ENCODE data around the gene GPN3.
"Not testable (repeated sequence)": the region's sequence is repeated elsewhere in the genome, so short reads cannot be mapped to it uniquely, and the experiment has no call there.

GPN3 gene

DNA sequence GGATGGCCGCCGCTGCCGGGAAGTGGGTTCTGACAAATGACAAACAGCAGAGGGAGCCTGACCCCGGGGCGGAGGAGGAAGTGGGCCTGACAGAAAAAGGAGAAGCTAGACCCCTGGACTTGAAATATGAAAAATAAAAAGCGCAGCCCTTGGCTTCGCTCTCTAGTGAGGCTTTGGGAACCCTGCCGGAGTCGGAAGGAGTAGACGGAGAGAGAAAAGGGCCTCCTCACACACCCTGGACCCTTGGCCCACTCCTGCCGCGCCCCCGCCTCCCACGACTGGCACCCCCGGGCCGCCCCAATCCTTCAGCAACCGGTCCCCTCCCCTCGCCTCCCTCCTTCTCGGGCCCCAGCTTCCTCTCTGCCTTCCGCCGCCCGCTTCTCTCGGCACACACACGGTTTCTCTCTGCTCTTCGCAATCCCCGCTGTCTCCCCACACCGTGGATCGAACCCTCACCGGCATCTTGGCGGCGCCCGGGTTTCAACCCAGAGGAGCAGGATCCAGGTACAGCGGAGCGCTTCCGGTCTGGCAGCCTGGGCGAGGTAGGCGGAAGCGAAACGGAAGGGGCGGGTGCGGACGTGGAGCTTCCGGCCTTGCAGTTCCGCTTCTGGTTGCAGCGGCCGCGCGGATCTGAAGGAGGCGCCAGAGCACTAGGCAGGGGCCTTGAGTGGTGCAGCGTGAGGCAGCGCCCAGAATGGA is 18.1 kb downstream of the GPN3 start, which contains the start of gene ARPC3:
TSS of gene ARPC3 (minus strand) at position 539 of the 699 bp plus-strand sequence. CDS start at position 462, 77 bp downstream.
- peak; percentile 60 to 96 (median 86) for DNase-seq

DNA sequence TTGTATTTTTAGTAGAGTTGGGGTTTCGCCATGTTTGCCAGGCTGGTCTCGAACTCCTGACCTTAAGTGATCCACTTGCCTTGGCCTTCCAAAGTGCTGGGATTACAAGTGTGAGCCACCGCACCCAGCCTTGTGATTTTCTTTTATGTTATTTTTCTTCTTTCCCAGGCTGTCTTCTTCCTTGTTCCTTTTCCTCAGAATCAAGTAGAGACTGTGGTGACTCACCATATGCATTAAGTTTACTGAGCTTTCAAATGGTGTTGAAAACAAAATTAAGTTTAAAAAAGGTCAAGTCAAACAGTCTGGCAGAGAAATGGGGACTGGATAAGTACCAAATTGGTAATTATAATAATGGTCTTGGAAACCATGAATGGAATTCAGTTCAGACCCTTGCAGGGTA is 23.6 kb downstream of the GPN3 start:
- DNase-seq, result no peak

DNA sequence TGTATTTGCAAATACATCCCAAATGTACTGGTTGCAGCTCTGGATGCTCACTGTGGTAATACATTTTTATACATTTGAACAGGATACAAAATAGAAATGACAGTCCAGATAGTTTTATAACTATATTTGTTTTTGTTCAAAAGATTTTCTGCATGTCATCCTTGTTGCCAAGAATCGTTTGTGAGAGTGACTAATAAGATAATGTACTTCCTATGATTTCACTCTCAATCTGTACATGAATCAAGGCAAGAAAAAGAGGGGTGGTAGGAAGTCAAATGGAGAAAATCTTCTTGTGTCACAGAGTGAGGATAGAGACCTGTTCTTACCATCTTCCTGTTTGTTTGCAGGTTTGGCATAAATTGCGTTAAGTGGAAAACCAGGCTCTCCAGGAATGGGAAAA is 31.8 kb downstream of the GPN3 start:
- no peak for DNase-seq

DNA sequence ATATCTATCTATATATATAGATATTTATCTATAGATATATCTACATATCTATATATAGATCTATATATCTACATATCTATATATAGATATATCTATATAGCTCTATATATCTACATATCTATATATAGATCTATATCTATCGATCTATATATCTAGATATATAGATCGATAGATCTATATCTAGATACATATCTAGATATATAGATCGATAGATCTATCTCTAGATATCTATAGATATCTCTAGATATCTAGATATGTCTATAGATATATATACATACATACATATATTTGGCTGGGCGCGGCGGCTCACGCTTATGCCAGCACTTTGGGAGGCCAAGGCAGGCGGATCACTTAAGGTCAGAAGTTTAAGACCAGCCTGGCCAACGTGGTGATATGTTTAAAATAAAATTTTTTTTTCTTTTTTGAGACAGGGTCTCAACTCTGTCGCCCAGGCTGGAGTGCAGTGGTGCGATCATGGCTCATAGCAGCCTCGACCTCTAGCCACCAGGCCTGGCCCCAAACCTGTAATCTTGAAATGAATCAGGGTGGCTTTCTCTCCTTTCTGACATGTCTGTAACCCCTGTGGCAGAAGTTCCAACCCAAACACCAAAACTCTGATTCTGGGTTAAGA is 36.0 kb downstream of the GPN3 start:
- no peak for DNase-seq

DNA sequence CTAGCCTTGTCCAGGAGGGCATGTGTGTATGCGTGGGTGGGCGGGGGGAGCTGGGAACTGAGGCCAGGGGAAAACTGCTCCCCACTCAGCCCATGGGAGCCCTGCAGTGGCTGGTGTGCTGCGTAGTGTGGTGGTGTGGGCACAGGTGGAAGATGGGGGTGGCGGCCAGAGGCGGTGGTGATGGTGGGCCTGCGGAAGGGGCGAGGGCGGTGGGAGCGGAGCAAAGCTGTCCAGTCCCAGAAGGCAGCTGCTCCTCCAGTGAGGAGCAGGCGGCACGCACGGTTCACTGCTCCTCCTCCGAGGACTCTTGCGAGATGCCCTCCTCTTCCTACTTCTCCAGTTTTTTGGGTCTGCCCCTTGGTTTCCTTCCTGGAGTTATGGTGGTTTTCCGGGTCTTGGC is 38.4 kb downstream of the GPN3 start:
- not testable (repeated sequence) for DNase-seq

DNA sequence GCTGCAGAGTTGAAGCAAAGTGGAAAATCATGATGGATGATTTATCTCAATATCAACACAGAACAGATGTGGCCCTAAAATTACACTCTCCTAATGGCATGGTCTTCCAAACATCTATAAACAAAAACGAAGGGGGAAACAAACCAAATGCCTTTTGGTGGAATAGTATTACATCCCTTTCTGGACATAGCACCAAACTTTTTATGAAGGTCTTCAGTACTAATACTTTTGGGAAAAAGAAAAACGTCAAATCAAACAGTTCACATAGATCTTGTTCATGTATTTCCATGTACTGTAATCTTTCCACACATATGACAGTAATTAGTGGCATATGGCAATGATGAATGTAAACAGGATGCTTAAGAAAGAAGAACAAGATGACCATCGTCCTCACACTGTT is 41.7 kb downstream of the GPN3 start:
- no peak for DNase-seq

DNA sequence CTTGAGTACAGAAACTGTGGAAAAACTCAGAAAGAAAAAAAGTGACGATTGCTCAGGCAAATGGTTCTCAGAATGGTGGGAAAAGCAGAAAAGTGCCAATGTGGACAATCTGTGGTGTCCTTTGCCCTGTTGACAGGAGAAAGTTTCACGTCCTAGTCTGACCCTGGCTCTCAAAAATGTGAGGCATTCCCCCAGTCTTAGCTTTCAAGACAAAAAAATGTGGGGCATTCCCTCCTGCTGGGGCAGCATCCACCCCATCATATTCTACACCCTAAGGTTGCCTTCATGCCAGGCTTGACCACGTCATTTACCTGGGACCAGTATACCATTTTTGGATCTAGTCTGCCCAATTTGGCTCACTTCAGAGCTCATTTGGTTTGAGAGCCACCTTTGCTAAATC is 43.8 kb downstream of the GPN3 start:
- DNase-seq, result no peak

DNA sequence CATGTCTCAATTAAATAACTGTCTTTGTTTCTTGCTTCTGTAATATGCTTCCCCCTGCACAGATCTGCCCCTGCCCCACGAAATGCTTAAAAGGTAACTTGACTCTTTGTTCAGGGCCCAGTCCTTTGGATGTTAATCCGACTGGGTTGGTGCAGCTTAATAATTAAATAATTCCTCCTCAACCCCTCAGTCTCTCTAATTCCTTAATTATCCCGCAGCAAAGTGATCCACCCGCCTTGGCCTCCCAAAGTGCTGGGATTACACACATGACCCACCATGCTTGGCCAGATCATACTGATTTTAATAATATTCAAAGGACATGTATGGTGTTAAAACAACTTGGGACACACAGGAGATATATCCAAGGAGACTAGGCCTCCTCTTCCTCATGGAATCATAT is 46.4 kb downstream of the GPN3 start:
- DNase-seq, result no peak

DNA sequence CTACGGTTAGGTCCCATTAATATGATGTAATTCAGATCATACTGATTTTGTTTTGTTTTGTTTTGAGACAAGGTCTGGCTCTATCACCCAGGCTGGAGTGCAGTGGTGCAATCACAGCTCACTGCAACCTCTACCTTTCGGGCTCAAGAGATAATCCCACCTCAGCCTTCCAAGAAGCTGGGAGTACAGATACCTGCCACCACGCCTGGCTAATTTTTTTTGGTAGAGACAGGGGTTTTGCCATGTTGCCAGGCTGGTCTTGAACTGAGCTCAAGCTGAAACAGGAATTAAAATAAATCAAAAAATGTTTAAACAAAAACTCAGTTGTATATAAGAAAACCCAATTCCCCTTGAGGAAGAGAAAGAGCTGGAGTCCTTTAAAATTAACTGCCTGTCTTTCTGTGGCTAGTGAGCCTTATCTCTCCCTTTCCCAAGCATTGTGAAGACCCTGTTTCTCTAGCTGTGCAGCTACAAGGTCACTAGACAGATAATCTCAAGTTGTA is 46.8 kb downstream of the GPN3 start:
- DNase-seq, result no peak

DNA sequence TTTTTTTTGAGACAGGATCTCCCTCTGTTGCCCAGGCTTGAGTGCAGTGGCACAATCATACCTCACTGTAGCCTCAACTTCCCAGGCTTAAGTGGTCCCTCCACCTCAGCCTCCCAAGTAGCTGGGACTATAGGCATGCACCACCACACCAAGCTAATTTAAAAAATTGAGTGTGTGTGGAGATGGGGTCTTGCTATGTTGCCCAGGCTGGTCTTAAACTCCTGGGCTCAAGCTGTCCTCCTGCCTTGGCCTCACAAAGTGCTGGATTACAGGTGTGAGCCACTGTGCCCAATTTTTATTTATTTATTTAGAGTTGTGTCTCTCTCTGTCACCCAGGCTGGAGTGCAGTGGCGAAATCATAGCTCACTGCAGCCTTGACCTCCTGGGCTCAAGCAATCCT is 47.4 kb downstream of the GPN3 start:
- DNase-seq, result not testable (repeated sequence)

DNA sequence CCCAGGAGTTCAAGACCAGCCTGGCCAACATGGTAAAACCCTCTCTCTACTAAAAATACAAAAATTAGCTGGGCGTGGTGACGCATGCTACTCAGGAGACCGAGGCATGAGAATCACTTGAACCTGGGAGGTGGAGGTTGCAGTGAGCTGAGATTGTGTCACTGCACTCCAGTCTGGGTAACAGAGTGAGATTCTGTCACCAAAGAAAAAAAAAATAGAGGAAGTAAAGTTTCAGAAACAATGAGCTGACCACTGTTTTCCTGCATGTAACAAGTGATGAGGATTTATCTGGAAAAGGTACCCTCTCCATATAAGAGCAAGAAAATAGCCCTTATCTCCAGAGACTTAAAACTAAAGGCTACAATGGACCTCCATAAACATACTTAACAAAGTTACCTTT is 50.9 kb downstream of the GPN3 start:
- DNase-seq, result not testable (repeated sequence)

DNA sequence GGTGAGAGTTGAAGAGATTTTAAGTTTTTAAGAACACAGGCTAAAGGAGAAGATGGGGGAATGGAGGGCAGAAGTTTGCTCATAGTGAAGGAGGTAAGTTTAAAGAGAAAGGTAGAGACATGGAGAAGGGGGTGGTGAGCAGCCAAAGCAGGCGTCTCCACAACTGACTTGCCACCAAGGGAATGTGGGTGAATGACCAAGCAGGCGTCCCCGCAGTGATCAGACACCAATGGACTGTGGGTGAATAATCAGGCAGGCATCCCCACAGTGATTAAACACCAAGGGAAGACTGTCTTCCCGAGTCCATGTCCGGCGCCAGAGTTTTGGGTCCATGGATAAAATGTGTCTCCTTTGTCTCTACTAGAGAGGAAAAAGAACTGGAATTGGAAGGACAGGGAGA is 58.0 kb downstream of the GPN3 start:
- not testable (repeated sequence) for DNase-seq

DNA sequence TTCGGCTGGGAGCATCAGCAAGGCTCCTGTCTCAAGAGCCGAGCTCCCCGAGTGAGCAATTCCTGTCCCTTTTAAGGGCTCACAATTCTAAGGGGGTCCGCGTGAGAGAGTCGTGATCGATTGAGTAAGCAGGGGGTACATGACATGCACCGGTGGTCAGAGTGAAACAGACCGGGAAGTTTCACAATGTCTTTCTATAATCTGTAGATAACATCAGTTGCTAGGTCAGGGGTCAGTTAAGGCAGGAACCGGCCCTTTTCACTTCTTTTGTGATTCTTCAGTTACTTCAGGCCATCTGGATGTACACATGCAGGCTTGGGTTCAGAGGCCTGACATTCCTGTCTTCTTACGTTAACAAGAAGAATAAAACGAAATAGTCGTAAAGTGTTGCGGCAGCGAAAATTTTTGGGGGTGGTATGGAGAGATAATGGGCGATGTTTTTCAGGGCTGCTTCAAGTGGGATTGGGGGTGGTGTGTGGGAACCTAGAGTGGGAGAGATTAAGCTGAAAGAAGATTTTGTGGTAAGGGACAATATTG is 62.9 kb downstream of the GPN3 start:
- DNase-seq, result not testable (repeated sequence)

DNA sequence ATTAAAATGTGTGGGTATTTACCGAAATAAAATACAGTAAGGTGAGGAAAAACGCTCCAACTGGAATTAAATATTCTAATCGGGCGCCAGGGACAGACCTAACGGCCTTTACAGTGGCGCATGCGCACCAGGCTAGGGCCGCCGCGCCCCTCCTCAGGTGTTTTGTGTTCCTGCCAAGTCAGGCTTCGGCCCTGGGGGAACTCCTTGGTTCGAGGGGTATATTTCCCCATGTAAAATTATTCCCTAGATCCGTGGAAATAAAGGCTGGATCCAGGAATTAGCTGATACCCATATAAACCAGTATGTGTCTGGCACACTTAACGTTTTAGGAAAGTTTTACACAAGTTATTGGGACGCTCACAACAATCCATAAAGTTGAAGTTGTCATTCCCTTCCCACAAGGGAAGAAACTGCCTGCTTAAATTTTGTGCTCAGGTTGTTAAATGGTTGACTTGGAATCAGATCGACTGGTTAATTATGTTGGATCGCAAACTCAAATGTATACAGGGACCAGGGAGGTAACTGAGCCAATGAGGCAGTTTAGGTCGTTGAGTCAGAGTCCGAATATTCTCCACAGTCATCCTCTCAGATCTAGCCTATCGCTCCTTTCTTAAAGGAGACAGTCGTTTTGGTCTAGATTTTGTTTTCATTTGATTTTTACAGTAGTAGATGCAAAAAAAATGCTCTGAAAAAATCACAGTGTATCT is 63.9 kb downstream of the GPN3 start:
- DNase-seq, result peak in 51 of 56 donors; percentile 1 to 77 (median 32)

DNA sequence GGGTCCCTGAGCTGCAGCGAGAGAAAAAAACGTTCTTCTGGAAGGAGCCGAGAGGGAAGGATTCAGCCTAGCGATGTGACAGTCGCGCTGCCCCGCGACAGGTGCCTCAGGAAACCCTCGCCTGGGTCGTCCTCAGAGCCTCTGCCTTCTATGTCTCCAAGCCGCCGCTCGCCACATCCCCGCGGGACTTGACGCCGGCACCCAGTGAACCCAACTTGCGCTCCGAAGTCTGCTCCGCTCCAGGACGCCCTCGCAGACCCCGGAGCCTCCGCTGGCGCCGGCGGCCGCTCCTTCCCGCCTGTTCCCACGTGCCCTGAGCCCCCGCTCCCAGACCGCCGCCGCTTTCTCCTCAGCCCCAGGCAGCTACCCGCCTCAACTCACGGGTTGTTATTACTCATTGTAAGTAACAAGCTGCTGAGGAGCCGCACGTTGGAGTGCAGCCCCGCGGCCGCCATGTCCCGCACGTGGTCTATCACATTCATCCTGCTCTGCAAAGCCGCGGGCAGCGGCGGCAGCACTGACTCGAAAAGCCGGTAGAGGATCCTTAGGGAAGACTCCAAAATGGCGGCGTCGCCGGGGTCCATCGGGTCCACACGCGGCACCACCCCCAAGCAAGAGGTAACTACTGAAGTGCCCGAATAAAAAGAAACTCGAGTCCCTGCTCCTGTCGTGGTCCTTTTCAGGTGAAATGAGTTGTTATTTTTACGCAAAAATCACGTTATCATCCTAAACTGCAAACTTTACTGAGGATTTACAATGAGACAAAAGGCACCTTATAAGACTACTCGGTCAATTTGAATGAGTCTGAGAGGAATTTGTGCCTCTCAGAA is 64.7 kb downstream of the GPN3 start, which contains the start of gene ANAPC7:
TSS of gene ANAPC7 (minus strand) at position 563 of the 830 bp plus-strand sequence. CDS start at position 482, 81 bp downstream.
- peak; percentile 30 to 94 (median 80) for DNase-seq
